ENCODE results near the gene GSC. TPM values are rescaled to one million over a fixed set of nuclear protein-coding genes. Genes with fewer than 3 reads are reported as not detected.

Gene GSC
- total RNA-seq, 4 donors from 2014 or later, result 0.58 to 7.4 (median 0.90) TPM; not detected in 1

DNA sequence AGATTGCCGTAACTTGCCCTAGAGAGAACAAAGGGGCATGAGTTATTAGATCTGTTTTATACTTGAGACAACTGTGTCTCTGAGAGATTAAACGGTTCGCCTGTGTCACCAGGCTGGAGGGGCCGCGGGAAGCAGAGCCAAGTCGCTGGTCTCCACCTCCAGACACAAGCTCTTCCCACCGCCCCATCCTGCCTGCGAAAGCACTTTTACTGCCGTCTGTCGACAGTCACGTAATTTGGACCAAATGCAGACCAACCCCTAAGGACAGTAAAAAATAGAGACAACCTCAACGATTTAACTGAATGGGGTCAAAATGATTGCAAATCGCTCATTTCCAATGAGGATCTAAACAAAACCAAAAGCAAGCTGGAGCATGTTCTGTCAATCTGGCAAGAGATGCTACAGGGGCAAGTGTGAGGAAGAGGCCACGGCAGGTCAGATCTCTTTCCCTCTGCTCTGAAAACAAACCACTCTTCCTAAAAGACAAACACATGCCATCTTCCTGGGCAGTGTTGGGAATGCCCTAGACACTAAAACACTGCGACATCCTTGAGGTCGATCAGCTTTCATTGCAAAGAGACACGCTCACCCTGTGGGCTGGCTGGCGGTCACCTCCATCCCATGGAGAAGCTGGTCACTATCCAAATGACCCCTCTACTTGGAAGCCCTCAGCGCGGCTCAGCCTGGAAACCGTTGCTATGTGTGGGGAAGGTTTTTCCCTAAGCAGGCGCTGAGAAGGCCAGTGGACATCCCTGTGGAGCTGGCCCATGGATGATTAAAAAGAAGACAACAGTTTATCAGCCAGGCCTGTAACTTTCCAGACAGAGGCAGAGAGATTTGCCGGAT lies 17.1 kb downstream of the GSC start:
- intact Hi-C loops (cut with DNase I; ENCODE audit: low total_unique reads), result no loop called here
- no peaks in the 10 kb centered on the region for H3K9me3 ChIP-seq
- H3K27ac ChIP-seq, result no peak overlapping the region
- TF ChIP-seq POLR2A (IDR thresholded peaks at IDR 0.05), result no peak
- no peak for TF ChIP-seq CTCF (IDR thresholded peaks at IDR 0.05)
- H3K4me1 ChIP-seq, result no peaks in the 10 kb centered on the region
- H3K36me3 ChIP-seq, result no peaks in the 10 kb centered on the region
- no peaks in the 10 kb centered on the region for H3K27me3 ChIP-seq
- H3K4me3 ChIP-seq, result no peak overlapping the region
- no peak for DNase-seq

DNA sequence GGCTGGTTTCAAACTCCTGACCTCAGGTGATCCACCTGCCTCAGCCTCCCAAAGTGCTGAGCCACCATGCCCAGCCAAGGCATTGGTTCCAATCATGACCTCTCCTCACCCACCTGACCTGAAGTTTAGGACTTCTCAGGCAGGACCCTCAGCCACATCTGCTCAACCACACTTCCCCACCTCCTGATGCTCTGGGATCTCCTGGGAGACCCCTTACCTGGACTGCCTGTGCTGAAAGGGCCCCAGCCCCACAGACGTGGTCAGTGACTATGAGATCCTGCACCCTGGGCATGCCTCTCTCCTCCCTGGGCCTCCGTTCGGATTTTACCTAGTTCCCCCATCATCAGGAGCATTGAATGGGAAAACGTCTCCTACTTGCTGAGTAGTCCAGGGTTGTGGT lies 18.0 kb downstream of the GSC start:
- H3K4me1 ChIP-seq, result no peaks in the 10 kb centered on the region
- no peak overlapping the region for H3K4me3 ChIP-seq
- no peak for DNase-seq
- TF ChIP-seq CTCF (IDR thresholded peaks at IDR 0.05), result no peak
- no peak for TF ChIP-seq POLR2A (IDR thresholded peaks at IDR 0.05)
- H3K27me3 ChIP-seq, result no peaks in the 10 kb centered on the region
- no peaks in the 10 kb centered on the region for H3K36me3 ChIP-seq
- H3K27ac ChIP-seq, result no peak overlapping the region
- intact Hi-C loops (cut with DNase I; ENCODE audit: low total_unique reads), result no loop called here
- no peaks in the 10 kb centered on the region for H3K9me3 ChIP-seq

DNA sequence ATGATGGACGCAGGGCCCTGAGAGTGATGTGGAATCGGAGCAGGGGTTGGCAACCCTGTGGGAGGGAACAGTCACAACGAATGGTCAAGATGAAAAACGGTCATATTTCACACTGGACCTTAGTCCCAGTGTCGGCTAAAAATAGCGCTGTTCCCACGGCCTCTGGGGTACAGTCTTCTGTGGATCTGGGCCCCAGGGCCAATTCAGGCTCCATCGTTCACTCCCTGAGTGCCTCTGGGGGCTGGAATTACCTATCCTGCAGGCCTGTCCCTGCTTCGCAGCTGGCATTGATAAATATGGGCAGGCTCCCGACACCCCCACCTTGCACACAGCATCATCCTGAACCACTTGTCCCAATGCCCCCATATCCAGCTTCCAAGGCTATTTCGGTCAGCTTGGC lies 18.6 kb downstream of the GSC start:
- no peak overlapping the region for H3K4me3 ChIP-seq
- intact Hi-C loops (cut with DNase I; ENCODE audit: low total_unique reads), result no loop called here
- TF ChIP-seq CTCF (IDR thresholded peaks at IDR 0.05), result no peak
- no peak for TF ChIP-seq POLR2A (IDR thresholded peaks at IDR 0.05)
- no peak overlapping the region for H3K27ac ChIP-seq
- no peaks in the 10 kb centered on the region for H3K27me3 ChIP-seq
- H3K36me3 ChIP-seq, result no peaks in the 10 kb centered on the region
- H3K4me1 ChIP-seq, result no peaks in the 10 kb centered on the region
- H3K9me3 ChIP-seq, result no peaks in the 10 kb centered on the region
- DNase-seq, result no peak

GRCh38 chr14:94750371-94750770 lies 19.5 kb downstream of the GSC start:
- intact Hi-C loops (cut with DNase I; ENCODE audit: low total_unique reads), result no loop called here
- no peaks in the 10 kb centered on the region for H3K36me3 ChIP-seq
- H3K4me3 ChIP-seq, result no peak overlapping the region
- no peaks in the 10 kb centered on the region for H3K27me3 ChIP-seq
- H3K27ac ChIP-seq, result no peak overlapping the region
- DNase-seq, result no peak
- no peaks in the 10 kb centered on the region for H3K4me1 ChIP-seq
- no peak for TF ChIP-seq CTCF (IDR thresholded peaks at IDR 0.05)
- TF ChIP-seq POLR2A (IDR thresholded peaks at IDR 0.05), result no peak
- no peaks in the 10 kb centered on the region for H3K9me3 ChIP-seq

GRCh38 chr14:94748667-94749347 lies 21.1 kb downstream of the GSC start:
- Histone ChIP-seq H3K4me1 (no peaks in the 10 kb centered on the region), H3K4me3 (no peak overlapping the region), H3K9me3 (no peaks in the 10 kb centered on the region), H3K27ac (no peak overlapping the region), H3K27me3 (no peaks in the 10 kb centered on the region), H3K36me3 (no peaks in the 10 kb centered on the region)
- DNase-seq, result no peak
- intact Hi-C loops (cut with DNase I; ENCODE audit: low total_unique reads), result no loop called here
- TF ChIP-seq CTCF (IDR thresholded peaks at IDR 0.05) (peak in 1 of 4 experiments; percentile 8), POLR2A (IDR thresholded peaks at IDR 0.05) (no peak)

Measured in uterus (tissue), 4 donors.